GM19438 (cell line): ENCODE measurements around the gene LALBA.
"Not testable (repeated sequence)": the region's sequence is repeated elsewhere in the genome, so short reads cannot be mapped to it uniquely, and the experiment has no call there.

ENCODE experiments used
- ATAC-seq: cut with Tn5 transposase; IDR thresholded peaks from one replicate; pipeline ENCODE4 v1.9.1; 2021; ENCODE audit warnings: low read depth; ENCODE audit not compliant: unreplicated experiment

The LALBA gene

DNA sequence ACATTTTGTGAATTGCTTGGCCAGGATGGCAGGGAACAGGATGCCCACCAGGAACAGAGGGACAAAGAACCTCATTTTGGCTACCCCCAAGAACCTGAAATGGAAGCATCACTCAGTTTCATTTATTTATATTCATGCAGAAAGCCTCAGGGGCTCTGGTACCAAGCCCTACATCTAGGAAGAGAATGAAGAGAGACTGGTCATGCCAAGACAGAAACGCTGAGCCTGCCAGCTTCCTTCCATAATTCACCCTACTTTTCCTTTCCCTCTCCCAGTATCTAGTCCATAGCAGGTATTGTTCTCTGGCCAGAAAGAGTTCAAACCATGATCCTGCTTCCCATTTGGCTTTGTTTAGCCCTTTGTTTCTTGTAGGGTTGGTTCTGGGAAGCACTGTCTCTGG, at the start of gene LALBA:
LALBA (minus strand) TSS at position 101 of the 400 bp plus-strand sequence; CDS start at position 75, 26 bp downstream.
- ATAC-seq, result no peak

DNA sequence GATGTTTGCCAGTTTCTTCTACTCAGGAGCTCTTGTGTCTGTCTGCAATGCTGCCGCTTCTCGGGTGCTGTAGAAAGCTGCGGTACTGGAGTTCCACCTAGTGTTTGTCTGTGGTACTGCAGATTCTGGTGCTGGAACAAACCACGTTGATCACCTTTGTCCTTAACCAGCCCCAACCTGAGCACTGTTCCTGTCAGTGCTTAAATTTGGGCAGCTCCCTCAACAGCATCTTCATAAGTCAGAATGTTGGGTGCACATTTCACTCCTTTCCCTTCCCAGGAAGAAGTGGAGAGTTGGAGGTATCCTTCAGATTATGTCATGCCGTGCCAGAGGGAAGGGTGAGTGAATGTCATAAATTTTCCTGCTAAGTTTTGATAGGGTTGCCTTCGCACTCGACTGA, 48.7 kb upstream of the LALBA start:
- no peak for ATAC-seq

DNA sequence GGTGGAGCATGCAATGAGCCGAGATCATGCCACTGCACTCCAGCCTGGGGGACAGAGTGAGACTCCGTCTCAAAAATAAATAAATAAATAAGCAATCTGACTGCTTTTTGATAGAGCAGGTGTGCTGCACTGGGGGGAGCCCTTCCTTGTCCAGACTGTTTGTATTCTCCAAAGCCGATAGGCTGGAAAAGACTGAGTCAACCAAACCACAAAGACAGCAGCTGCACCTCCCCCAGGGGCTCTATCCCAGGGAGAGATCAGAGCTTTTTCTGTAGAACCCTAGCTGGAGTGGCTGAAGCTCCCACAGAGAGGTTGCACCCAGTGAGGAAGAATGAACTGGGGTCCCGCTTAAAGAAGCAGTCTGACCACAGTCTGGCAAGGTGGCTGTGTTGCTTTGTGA, 45.8 kb upstream of the LALBA start:
- ATAC-seq, result no peak

DNA sequence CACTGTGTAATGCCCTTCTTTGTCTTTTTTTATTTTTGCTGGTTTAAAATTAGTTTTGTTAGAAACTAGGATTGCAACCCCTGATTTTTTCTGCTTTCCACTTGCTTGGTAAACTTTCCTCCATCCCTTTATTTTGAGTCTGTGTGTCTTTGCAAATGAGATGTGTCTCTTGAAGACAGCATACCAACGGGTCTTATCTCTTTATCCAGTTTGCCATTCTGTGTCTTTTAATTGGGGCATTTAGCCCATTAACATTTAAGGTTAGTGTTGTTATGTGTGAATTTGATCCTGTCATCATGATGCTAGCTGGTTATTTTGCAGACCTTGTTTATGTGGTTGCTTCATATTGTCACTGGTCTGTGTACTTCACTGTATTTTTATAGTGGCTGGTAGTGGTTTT, 43.5 kb upstream of the LALBA start:
- ATAC-seq, result no peak

DNA sequence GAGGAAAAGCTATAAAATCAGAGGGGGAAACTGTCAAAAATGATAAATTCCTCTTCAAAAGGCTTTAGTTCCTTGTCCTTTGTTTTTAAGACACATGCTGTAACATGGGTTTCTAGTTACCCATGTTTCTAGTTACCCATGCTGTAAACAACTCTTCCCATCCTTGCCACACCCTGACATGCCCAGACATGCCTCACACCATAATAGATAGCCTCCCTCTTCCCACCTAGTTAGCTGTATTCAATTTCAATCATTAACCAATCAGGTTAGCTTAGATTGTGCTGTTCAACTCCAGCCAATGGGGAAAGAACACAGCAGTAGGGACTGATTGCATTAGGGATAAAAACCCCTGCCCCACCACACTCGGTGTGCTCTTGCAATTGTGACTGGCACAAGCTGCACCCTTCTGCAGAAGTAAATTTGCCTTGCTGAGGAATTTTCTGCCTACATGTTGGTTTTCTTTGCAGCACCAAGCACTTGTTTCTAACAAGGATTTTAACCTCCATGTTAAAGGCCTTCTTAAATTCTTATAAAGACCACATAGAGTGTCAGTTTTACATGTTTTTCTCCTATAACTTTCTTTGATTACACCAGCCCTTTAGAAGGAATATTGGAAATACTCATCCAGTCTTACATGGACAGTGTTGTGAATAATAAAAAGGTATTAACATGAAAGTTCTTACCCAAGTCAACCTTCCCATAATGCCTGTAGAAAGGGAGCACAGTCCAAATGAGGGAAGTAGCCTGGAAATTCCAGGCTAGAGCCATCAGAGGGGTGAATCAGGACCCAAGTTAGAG, 32.5 kb upstream of the LALBA start:
- ATAC-seq, result no peak

GRCh38 chr12:48601013-48601756, 31.3 kb upstream of the LALBA start:
- no peak for ATAC-seq

GRCh38 chr12:48600552-48600951, 30.7 kb upstream of the LALBA start:
- no peak for ATAC-seq

DNA sequence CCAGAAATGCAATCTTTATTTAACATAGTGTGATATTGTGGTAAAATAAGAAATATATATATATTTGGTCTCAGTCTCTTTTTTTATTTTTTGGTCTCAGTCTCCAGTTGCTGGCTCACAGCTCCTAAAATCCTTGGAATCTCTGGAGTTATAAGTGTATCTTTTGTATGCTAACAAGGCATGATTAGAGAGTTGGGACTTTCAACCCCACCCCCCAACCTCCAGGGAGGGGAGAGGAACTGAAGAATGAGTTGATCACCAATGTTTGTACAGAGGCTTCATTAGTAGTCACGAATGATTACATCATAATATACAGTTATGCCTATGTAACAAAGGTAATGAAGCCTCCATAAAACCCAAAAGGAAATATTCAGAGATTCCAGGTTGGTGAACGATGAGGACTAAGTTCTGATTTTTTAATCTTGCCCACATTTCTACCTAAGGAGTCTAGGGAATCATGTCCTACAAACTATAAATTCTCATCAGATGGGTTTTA, 22.8 kb upstream of the LALBA start:
- ATAC-seq, result no peak

DNA sequence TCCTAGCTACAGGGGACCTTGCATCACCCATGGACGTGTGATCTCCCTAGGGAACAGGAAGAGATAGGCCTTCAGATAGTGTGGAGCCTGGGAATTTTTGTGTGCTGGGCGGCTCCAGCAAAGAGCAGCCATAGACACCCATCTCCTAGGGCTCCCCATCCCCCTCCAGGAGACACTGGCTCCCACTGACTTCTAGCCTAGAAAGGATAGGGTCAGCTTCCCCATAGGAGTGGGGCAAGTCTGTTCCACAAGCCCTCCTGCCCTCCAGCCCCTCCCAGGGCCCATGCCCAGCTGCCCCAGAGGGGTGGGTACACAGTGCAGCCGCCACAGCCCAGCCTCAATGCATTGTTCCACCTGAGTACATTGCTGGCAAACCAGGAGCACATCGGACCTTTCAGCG, 16.5 kb upstream of the LALBA start:
- ATAC-seq, result no peak

GRCh38 chr12:48583728-48584127, 13.9 kb upstream of the LALBA start:
- ATAC-seq, result no peak

GRCh38 chr12:48580831-48581230, 11.0 kb upstream of the LALBA start:
- ATAC-seq, result no peak

DNA sequence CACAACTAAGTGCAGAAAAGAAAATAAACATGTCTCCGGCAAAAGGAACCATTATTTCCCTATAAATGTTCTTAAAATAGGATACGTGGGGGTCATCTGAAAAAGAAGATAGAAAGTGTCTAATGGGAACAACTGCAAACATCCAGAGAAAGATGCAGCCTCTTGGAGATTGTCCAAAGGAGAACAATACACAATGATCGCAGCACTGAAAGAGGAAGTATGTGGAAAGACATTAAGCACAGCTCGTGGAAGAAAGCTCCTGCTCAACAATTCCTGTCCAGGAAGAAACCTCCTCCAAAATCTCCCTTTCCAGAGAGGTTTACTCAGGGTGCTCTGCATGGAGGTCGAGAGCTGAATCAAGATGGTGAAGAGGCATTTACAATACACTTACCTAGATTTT, 2.5 kb upstream of the LALBA start:
- ATAC-seq, result no peak

DNA sequence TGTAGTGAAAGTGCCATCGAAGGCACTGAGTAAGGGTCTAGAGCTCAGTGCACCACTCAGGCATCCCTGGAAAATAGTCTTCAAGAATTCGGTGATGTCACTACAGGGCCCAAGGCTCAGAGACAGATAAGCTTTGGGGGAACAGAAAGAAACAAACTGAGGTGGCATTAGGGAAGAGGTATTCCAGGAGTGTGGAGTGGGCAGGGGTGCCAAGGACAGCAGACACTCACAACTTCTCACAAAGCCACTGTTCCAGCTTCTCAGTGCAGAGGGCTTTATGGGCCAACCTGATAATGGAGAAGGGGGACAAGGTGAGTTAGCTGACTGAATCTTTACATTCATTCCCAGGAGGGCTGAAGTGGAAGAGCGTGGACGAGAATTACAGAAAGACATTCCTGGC, 2.1 kb downstream of the LALBA start:
- no peak for ATAC-seq

DNA sequence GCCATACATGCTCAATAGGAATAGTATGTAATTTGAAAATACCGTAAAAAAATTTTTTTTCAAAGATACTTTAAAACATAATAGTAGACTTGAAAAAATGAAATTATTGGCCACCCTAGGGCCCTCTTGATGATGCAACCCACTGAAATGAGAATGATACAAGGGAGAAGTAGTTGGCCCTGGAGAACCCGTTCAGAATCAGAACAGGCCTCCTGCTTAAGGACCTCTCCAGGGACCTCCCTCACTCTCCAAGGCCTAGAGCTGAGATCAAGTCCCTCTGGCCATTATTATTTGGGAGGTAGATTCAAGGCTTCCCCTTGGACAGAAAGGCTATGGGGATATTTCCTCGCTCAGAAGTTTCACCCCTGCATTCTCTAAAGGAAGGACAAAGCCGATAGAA, 11.9 kb downstream of the LALBA start:
- ATAC-seq, result no peak

- ATAC-seq, result no peak
Measured at GRCh38 chr12:48556631-48557030, 13.2 kb downstream of the LALBA start.

- ATAC-seq, result not testable (repeated sequence)
Measured at GRCh38 chr12:48553666-48554343, 16.0 kb downstream of the LALBA start.

GRCh38 chr12:48551636-48552035, 18.2 kb downstream of the LALBA start:
- not testable (repeated sequence) for ATAC-seq

- not testable (repeated sequence) for ATAC-seq
Measured at GRCh38 chr12:48547012-48547411, 22.8 kb downstream of the LALBA start.

GRCh38 chr12:48545833-48546469, 23.9 kb downstream of the LALBA start:
- ATAC-seq, result no peak

GRCh38 chr12:48542300-48542928, 27.4 kb downstream of the LALBA start:
- no peak for ATAC-seq
